Lung microvascular endothelial cell (primary cell): ENCODE results near the gene CRYBA4. TPM values are rescaled to one million over a fixed set of nuclear protein-coding genes. Genes with fewer than 3 reads are reported as not detected.
"Not testable (repeated sequence)": the region's sequence is repeated elsewhere in the genome, so short reads cannot be mapped to it uniquely, and the experiment has no call there.

Experiments
- DNase-seq, 2 donors: peaks; one replicate each; pipeline versions ENCODE4 v3.0.0 to v3.0.0-alpha.2; 2010; ENCODE audit warnings: low read depth in 2 of 2
- total RNA-seq: library from RNA; depleted of rRNA; stranded (reverse); fragments of >200 nt; gene quantifications from 2 replicates; pipeline ENCODE4 v1.2.1, GENCODE V29; 2014

CRYBA4 gene
- total RNA-seq, 1 donor from 2014 or later = not detected

GRCh38 chr22:26593763-26594162, 28.0 kb upstream of the CRYBA4 start:
- no peak for DNase-seq

GRCh38 chr22:26597026-26597425, 24.7 kb upstream of the CRYBA4 start:
- DNase-seq = no peak

DNA sequence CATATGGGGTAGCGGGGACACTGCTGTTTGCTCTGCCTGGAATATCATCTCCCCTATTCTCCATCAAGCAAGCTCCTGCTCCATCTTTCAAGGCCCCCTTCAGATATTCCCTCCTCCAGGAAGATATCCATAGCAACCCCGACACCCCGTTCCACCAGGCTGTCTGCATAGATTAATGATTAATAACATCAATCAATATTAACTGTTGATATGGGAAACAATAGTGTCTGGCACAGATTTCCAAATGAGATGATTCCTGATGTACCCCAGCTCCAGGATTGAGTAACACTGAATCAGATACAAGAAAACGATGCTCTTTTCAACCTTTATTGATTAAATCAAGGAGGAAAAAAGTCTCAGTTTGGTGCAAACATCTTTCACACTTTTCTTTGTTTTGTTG, 24.3 kb upstream of the CRYBA4 start:
- no peak for DNase-seq

DNA sequence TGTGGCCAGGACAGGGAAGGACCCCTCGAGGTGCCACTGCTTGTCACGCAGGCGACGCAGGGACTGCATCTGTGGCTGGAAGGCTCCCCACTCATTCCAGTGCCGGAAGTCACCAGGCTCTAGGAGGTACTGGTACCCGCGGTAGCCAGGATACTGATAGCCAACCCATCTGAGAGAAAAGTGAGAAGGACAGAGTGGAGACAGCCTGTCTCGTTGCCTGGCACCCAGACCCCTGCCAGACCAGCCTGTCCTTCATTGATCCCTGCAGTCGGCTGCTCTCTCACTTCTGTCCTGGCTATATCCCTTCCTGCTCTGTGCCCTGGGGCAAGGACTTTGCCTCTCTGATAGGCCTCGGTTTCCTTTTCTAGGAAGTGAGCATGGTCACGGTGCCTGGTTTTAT, 22.3 kb upstream of the CRYBA4 start:
- no peak for DNase-seq

DNA sequence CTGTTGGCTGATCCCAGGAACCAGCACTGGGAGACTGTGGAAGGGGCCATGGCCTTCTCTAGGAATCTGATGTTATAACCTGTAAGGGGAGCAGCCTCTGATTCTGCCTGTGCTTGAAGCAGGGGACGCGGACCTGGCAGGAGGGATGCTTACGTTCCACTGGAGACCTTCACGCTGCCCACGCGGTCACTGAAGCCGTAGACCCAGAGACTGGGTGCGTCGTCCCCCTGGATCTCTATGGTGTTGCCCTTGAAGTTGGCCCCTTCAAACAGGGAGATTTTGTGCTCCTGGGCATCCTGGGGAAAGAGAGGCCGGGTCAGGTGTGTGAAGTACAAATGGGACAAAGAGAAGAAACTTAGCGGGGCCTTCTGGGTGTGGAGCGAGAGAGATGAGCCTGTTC, 20.0 kb upstream of the CRYBA4 start:
- no peak for DNase-seq

GRCh38 chr22:26602127-26602526, 19.6 kb upstream of the CRYBA4 start:
- no peak for DNase-seq

DNA sequence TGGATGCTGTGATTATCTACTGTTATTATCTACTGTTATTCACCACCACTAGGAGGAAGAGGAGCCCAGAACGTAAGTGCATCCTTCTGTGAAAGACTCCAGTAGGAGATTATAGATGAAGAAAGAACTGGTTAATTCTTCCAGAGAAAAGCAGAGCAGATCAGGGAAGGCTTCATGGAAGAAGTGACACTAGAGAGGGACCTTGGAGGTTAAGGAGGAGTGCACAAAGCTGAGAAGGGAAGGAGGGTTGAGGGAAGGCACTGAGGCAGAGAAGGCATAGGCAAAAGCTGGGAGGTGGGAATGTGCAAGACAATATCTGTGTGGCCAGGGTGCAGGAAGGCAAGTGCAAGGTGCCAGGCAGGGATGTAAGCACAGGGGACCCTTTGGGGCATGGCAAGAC, 17.4 kb upstream of the CRYBA4 start:
- no peak for DNase-seq

- peak in 1 of 2 donors; percentile 39 for DNase-seq
These were observed 15.2 kb upstream of the CRYBA4 start for GRCh38 chr22:26606611-26607010.

DNA sequence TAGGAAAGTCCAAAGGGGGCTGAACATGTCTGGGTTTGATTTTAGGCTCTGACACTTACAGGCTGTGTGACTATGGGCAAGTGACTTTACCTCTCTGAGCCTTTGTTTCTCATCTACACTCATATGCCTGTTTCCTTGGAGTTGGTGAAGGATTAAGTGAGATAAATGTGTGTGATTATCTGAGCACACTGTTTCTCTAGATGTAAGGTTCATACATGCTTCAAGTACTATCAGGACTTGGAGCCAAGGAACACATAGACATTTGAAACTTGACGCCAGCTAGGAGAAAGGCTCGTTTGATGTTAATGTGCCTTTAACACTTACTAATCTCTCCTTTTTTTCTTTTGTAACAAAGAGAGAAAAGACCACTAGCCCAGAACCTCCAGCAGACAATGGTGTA, 13.6 kb upstream of the CRYBA4 start:
- no peak for DNase-seq

GRCh38 chr22:26609287-26609686, 12.5 kb upstream of the CRYBA4 start:
- no peak for DNase-seq

GRCh38 chr22:26610072-26610958, 11.4 kb upstream of the CRYBA4 start:
- peak; percentile 17 to 57 for DNase-seq

DNA sequence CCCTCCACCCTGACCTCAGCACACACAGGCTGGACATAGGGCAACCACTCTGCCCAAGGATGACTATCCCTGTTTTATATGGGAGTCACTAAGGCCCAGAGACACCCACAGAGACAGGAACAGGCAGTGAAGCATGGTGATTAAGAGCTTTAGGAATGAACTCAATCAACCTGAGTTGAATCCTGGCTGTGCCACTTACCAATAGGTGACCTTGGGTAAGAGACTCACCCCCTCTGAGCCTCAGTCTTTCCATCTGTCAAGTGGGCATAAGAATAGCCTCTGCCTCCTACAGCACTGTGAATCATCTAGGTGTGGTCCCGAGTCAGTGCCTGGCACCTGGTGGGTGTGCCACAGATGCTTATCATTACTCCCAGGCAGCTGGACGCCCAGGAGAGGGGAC, 10.8 kb upstream of the CRYBA4 start:
- no peak for DNase-seq

DNA sequence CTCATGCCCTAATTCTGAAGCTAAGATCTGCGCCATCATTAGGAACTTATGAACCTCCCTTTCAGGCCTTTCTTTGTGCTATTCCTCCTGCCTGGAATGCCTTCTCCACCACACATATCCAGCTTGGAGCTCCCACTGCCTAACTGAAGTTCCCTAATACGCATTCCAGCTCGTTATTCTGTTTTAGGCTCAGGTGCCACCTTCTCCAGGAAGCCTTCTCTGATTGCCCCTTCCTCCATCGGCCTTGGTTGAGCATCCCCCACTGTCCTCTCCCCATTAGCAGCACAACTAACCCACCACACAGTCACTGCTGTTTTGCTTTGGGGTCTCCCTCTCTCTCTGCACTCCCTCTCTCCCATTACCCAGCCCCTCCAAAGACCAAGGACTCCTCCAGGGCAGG, 9.1 kb upstream of the CRYBA4 start:
- no peak for DNase-seq

GRCh38 chr22:26613753-26614152, 8.0 kb upstream of the CRYBA4 start:
- not testable (repeated sequence) for DNase-seq

GRCh38 chr22:26614322-26614721, 7.4 kb upstream of the CRYBA4 start:
- DNase-seq = no peak

DNA sequence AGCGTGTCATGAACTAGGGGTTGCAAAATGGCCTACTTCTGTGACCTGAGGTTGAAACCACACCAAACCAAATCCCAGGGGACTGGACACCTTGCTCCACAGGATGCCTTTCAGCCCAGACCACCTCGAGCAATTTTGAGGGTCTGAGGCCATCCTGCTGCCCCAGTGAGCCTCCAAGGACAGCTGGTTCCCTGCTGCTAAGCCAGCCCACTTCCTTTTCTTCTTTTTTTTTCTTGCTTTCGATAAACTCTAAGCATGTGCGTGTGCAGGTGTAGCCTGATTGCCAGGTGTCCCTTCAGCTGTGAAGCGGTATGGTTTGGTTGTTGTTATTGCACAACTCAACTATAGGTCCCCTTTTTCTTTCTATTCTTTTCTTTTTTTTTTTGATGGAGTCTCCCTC, 6.6 kb upstream of the CRYBA4 start:
- DNase-seq = no peak

- DNase-seq = no peak
These were observed 5.8 kb upstream of the CRYBA4 start for GRCh38 chr22:26615830-26616435.

- DNase-seq = no peak
These were observed 5.1 kb upstream of the CRYBA4 start for GRCh38 chr22:26616650-26617049.

DNA sequence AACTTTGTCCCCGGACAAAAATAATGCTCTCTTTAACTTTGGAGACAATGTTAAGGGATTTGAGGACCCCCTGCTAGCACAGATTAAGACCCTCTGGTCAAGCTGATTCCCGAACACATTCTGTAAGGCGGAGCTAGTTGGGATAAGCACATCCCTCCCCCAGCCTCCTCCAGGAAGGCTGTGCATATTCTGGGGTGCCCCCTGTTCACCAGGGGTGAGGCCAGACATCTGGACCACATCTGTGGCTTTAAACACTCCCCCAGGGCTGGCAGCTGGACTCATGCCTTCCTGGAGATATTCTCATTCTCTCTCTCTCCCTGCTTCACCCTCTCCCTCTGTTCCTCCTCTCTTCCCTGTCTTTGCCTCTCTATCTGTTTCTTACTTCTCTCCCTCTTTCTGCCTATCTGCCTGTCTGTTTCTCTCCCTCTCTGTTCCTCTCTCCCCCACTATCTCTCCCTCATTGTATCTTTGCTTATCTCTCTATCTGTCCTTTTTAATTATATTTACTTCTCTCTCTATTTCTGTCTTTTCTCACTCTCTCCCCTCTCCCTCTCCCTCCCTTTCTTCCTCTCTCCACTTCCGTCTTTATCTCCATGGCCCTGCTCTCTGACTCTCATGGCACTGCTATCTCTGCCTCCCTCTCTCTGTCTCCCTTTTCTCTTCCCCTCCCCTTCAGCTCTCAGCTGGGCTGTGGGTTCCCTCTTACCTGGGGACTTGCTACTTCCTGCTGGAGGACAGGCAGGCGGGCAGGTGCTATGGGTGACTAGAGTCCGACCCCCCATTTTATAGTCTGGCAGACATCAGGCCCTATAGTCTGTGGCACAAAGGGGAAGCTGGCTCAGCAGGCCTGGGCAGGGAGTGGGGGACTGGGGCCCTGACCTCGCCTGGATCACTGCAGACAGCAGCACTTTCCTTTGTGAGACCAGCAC, 4.2 kb upstream of the CRYBA4 start, which contains the start of gene CRYBB1:
Gene CRYBB1, minus strand, starts transcription at position 757 of the 929 bp plus-strand sequence. CDS start 1,708 bp downstream, outside the sequence.
- no peak for DNase-seq

DNA sequence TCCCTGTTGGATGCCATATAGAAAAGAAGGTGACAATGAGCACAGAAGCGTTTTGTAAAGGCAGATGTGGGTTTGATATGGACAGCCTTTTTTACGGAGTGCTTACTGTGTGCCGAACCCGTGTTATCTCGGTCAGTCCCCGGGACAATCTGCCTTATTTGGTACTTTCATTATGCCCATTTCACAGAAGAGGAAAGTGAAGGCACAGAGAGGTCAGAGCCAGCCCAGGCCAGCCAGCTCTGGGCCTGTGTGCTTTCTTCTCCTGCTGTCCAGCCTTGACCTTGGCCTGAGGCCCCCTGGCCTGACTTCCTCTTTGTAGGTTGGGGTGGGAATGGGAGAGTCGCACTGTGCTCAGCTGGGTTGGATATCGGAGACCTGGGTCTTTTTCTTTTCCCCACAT, 3.3 kb upstream of the CRYBA4 start:
- no peak for DNase-seq

- DNase-seq = no peak
These were observed 2.3 kb upstream of the CRYBA4 start for GRCh38 chr22:26619510-26619909.

DNA sequence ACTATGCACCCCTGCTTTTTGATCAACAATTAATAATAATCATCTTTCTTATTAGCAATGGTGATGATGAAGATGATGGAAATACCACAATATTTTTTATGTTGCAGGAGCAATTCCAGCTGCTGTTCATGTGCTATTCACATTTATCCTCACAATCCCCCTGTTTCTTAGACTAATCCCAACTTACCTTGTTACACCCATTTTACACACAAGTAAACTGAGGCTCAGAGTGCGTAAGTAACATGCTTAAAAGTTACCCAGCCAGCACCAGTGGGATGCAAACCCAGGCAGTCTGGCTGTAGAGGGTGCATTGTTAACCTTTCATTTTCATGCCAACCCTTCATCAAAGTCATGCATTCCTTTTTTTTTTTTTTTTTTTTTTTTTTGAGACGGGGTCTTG, 1.6 kb upstream of the CRYBA4 start:
- no peak for DNase-seq
